ENCODE data around the gene KANSL3.
"Not testable (repeated sequence)": the region's sequence is repeated elsewhere in the genome, so short reads cannot be mapped to it uniquely, and the experiment has no call there.

Gene KANSL3

DNA sequence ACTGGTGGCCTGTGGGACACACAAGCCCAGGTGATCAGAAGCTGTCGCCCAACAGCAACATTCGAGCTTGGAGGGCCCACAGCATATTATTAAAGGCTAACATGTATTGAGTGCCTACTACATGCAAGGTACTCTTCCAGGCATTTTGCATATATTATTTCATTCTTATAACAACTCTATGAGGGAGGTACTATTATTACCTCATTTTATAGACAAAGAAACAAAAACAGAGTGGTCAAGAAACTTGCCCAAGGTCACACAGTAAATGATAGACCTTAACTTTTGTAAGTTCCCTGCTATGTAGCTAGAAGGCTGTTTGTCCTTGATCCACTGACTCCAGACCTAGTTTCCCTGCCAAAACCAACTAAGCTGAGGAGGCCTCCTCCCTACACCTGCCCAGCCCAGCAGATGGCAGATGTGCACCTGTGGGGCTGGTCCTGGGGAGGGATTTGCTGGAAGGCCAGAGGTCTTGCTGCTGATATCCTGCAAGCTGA is 35.7 kb downstream of the KANSL3 start:
- no peak for DNase-seq

DNA sequence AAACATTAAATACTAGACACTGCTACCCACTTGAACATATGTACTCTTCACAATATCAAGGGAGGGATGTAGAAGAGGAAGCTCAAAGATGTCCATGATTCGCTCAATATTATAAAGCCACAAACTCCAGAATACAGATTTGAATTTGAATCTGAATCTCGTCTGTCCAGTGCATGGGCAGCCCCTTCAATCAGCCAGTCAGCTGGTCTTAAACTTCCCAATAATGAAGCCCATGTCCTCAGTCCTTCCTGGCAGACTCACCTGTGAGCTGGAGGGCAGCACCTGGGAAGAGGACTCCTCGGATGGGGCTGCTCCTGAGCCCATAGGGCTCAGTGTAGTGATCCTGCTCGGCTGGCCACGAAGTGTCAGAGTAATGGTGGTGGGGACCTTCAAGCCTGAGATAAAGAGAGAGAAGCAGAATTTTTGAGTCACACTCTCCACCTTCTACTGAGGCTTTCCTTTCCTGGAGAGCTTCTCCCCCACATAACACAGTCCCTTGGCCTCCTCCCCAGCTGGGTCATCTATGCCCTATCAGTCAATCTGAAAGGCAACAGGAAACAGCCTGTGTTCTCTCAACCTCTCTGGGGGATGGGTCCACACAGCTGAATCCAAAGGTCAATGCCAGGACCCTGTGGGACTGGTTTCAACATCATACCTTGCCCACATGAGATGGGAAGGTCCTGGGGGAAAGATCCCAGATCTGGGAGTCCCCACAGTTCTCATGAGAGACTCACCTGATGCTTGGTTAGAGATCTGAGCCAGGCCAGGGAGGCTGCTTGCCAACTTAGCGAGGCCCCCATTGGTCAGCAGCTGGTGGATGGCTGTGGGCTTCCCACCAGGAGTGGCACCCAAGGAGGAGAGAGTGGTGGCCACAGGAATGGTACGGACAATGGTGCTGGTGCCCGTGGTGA is 36.5 kb downstream of the KANSL3 start:
- DNase-seq, result no peak

DNA sequence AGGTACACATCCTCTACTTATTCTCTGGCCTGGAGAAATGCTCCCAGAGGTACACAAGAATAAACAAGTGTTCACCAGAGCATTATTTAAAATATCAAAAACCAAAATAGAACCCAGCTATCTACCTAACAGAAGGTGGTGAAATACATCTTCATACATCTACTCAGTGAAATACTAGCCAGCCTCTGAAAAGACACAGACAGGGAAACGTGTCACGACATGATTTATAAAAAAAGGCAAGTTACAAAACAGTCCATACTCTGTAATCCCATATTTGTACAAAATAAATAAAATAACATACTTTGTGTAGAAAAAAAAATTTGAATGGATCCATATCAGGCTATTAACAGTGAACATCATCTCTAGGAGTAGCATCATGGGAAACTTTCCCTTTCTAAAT is 38.2 kb downstream of the KANSL3 start:
- DNase-seq, result no peak

DNA sequence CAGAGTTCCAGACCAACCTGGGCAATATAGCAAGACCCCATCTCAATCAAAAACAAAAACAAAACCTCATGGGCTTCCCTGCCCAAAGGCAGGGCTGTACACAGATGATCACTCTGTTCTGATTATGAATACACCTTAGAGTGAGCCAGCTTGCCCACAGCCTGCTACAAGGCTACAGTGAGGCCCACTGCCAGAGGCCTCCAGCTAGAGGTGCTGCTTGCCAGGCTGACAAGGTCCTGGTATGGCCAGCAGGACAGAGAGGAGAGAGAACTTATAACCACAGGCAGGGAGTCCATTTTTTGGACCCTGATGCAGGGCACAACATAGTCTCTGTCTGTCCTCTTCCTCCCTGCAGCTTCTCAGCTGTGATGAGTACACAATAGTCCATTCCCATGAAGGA is 41.5 kb downstream of the KANSL3 start:
- DNase-seq, result no peak

DNA sequence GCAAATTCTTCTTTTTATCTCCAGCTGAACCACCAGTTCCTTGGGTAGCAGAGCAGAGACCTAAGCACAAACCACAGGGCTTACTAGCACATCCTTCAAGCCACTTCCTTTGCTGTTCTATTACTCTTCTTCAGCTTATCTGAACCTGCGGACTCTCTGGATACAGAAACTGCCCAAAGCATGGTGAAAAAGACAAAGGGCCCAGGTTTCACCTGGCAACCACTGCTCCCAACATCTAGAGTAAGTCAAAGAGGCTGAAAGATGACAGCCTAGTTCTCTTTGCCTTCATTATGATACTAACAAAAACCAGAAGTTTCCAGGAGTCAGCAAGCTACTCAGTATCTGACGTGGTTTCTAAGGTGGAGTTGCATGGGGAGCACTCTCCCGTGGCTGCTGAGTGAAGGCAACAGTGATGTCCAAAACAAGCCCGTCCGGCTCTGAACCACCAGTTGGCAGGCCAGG is 43.4 kb downstream of the KANSL3 start:
- no peak for DNase-seq

DNA sequence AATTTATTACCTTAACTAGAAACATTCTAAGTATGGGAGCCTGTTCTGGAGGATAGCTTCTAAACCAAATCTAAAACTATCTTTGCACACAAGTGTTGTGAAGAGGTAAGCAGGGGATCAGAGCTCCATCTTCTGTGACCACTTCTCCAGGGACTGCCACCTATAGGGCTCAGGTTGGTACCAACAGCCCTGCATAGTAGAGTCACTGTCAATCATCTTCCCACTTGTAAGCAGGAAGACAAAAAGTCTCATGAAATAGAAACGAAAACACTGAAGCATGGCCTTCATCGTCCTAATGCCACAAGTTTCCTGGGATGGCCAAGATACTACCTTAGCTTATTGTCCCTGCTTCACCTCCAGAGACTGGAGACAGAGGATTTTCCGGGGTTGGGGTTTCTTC is 43.8 kb downstream of the KANSL3 start:
- DNase-seq, result no peak

DNA sequence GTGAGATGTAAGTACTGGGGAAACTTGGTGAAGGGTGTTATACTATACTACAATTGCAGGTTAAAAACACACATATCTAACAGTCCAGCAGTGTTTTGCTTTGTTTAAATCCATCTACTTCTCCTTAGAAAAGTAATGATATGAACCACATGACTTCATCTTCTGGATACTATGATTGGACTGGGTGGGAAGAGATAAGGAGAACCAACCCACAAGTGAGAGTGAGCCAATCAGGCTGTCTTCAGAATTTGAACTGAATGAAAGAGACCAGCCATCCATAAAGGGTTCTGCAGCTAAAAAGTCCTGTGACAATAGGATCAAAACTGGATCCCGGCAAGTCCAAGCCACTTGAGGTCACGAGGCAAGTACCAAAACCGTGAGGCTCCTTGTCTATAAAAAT is 46.6 kb downstream of the KANSL3 start:
- DNase-seq, result no peak

DNA sequence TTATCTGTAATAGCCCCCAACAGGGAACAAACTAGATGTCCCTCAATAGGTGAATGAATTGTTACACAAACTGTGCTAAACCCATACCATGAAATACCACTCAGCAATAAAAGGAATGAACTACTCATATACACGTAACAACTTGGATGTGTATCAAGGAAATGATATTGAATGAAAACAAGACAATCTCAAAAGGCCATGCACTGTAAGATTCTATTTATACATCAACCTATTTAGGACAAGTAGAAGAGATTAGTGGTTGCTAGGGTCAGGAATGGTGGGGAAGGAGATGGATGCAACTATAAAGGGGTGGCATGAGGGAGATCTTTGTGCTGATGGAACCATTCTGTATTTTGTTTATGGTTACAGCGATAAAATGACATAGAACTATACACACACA is 47.1 kb downstream of the KANSL3 start:
- no peak for DNase-seq

DNA sequence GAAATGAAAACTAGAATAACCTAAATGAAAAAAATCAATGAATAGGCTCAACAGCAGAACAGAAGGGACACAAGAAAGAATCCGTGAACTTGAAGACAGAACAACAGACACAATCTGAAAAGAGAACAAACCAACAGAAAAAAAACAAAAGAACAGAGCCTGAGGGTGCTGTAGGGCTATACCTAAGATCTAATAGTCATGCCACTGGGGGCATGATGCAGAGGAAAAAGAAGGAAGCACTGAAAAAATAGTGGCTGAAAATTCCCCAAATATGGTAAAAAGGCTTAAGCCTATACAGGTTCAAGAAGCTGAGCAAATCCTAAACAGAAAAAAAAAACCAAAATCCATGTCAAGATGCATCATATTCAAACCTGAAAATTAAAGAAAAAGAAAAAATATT is 50.3 kb downstream of the KANSL3 start:
- no peak for DNase-seq

DNA sequence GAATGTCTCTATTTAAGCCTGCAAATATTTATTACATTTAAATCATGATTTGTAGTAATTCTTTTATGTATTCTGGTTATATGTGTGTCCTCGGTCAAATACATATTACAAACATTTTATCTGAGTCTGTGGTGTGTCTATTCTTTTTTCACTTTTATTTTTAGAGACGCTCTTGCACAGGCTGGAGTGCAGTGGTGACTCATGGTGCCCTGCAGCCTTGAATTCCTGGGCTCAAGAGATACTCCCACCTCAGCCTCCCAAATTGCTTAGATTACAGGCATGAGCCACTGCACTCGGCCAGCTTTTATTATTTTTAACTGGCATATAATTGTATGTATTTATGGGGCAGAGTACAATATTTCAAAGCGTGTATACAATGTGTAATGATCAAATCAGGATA is 54.1 kb downstream of the KANSL3 start:
- no peak for DNase-seq

DNA sequence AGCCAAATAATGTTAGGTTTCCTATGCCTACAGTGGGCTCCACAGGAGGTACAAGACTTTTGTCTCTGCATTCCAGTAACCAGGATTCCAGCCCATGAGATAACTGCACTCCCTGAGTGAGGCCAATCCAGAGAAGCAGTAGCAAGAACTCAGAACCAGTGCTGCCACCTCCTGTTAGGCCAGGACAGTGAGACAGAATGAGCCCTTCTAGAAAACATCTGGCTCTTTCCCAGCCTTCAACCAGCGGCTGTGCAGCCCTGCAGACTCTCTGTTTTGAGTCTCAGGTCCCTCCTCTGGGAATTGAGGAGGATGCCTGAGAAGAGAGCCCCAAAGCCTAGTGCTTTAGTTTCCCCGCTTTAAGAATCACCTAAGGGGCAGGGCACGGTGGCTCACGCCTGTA is 57.3 kb downstream of the KANSL3 start:
- no peak for DNase-seq

DNA sequence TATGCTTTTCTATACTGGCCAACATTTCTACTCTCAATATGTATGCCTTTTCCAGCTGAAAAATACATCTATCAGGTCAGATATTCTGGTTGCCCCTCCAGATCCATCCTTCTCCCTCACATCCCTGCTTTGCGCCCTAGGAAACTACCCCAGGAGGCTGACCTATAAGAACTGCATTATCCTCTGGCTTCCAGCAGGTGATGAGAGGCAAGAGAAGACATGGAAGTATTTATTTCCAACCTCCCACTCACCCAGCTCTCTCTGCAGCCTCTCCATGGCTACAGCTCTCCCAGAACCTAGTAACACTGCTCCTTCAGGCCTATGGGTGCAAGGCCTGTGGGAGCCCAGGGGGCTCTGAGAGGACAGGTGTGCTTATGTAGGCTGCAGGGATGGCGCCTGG is 58.7 kb downstream of the KANSL3 start:
- DNase-seq, result no peak

DNA sequence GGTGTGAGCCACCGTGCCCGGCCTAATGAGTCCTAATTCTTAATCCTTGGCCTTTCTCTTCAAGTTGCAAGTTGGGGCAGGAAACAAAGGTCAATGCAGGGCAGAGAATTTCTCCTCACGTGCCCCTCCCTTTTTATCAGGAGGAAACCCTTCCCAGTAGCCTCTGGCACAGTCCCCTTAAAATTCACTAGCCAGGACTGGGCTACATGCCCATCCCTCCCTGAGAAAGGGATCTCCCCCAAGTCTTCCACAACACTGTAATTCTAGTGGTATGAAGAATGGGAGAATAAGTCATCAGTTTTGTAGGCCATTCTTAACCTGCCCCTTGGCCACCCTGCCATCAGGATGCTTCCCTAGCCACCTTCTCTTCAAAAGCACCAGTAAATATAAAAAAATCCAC is 59.4 kb downstream of the KANSL3 start:
- DNase-seq, result no peak

DNA sequence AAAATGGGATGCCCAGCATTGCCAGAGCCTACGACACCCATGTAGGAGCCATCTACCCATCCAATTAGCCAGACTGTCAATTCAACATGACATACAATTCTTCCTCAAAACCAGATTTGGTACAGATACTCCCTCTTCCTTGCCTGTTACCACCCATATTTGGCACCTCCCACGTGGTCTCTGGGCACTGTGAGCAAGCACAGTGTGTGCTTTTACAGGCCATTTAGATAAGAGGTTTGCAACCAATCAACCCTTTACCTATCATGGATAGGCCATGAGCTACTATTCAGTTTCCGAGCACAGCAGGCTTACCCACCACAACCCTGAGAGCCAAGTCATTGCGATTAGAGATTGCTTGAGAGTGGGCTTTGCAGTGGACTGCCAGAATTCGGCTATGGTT is 60.6 kb downstream of the KANSL3 start:
- DNase-seq, result no peak

DNA sequence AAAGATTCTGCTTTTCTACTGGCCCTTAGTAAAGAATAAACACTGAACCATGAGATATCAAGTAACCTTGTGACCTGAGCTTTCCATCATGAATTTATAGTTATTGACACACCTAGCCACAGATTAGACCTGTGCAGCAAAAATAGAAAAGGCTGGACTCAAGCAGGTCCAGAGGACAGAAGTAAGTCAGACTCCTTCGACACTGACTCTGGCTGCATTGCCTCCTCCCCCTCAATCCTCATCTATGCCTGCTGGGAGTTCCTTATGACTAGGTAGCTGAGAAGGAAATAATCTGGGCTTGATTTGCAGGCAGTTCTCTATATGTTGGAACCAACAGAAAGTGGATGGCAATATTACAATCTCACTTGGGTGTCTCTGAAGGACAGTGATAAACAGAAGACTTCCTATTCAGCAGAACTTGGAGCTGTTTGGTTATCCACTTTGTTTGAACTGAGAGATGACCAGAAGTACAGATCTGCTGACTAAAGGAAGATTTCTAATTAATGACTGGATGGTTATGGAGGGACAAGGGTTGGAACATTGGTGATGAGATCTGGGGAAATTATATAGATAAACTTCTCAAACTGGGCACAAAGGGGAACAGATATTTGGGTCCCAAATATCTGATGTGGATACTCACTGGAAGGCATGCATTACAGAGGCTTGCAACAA is 62.2 kb downstream of the KANSL3 start:
- no peak for DNase-seq

DNA sequence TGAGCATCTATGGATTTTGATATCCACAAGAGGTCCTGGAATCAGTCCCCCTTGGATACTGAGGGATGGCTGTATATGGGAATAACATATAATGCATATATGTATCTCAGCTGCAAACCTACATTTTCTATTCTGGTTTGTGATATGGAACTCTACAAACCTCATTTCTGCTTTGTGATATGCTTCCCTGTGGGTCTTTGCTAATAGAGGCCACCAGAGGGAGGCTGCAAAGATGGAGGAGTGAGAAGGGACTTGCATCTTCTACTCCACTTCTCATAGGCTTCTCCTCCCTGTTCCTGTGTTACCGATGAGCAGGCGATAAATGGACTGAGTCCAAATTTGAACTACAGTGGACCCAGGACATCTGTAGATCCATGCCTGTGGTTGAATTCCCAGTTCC is 63.7 kb downstream of the KANSL3 start:
- no peak for DNase-seq

DNA sequence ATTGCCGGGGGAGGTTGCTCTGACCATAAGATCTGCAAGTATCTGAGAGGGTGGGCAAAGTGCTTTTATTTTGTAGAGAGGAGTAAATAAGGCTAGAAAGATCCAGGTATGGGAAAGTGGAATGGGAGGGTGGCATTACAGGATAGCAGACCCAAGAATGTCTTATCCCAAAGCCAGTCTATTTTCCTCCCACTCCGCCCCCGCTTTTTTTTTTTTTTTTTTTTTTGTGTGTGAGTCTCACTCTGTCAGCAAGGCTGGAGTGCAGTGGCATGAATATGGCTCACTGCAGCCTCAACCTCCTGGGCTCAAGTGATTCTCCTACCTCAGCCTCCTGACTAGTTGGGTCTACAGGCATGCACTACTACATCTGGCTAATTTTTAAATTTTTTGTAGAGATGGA is 70.0 kb downstream of the KANSL3 start:
- DNase-seq, result no peak

DNA sequence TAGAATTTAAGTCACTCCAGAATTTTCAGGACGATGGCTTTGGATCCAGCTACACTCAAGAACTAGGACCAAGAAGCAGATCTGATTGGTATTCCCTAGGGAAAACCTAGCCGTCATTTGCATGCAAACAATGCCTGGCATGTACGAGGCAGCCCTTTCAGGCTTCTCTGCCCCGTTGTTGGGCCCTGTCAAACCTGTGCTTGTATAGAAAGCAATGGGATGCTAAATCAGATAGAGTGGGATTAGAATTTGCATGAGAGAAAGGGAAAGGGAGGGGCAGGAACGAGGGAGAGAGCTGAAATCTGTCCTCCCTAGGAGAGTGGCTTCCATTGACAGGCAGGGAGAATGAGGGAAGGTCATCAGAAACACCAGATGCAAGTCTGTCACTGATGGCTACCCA is 73.0 kb downstream of the KANSL3 start:
- no peak for DNase-seq

DNA sequence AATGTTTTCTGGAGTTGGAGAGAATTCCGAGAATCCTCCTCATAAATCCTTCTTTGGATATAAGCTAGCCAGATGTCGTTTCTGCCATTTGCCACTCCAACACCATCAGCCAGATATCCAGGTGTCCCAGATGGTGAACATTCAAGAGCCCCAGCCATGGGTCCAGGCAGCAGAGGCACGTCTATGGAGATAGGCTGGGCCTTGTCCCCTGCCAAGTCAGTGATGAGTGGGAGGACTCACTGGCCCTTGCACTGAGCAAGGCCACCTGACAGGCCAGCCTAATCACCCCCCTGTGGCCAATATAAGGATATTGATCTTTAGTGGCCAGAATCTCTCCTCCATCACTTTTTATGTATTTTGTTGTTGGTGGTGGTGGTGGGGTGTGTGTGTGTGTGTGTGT is 73.5 kb downstream of the KANSL3 start:
- no peak for DNase-seq

DNA sequence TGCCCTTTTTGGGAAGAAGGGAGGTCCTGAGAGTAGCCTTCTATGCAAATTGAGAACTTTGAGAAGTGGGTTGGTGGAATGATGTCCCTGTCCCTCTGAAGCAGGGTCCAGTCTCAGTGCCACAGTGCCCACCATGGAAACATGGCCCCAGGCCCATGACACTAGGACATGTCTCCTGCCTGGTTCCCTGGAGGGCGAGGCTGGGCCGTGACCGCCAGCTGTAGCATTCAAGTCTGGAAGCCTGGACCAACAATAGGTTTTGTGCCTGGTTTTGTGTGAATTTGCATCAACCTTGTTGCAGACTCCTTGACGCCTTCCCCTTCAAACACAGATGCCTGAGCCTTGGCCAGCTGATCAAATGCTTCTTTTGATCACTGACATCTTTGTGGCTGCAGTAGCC is 74.1 kb downstream of the KANSL3 start:
- DNase-seq, result no peak

DNA sequence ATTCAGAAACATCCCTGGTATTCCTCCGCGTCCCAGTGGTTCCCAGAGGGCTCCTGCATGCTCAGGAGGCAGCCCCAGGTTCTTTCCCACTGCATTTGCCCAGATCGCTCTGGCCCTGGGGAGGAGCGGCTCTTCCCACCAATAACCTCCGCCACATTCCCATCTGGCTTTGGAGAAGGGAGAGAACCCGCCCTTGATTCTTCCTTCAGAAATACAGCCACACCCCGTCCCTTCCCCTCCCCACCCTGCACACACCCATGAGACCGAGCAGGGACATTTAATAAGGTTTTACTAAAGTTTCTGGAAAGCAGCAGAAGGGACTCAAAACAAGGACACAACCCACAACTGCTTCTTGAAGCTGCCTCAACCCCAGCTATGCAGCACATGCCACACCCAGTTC is 79.6 kb downstream of the KANSL3 start:
- DNase-seq, result no peak

DNA sequence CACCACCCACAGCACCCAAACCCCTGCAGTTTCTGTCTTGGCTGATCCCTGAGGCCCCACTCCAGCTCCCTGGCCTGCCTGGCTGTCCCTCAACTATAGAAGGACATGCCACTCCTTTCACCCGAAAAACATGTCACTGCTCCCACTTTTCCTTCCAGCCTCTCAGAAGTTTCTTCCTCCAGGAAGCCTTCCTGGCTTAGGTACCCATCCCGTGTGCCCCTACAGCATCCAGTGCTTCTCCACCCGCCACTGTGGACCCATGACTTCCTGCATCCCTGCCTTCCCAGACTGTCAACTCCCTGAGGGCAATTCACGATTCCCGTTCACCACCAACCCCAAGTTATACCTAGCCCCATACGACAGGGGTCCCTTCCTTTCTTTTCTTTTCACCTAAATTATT is 80.1 kb downstream of the KANSL3 start:
- DNase-seq, result no peak

DNA sequence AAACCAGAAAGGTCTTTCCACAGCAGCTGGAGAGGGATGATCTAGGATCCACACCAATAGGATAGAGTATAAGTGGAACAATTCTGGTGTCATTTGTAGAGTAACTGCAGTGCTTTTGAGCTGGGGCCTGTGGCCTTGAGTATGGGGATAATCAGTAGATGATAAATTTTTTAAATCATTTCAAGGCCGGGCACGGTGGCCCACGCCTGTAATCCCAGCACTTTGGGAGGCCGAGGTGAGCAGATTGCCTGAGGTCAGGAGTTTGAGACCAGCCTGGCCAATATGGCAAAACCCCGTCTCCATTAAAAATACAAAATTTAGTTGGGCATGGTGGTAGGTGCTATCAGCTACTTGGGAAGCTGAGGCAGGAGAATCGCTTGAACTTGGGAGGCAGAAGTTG is 80.7 kb downstream of the KANSL3 start:
- DNase-seq, result not testable (repeated sequence)

Data from amniotic stem cell (primary cell).